ENCODE data around the gene GALNS. TPM values are rescaled to one million over a fixed set of nuclear protein-coding genes. Genes with fewer than 3 reads are reported as not detected.
"Not testable (repeated sequence)": the region's sequence is repeated elsewhere in the genome, so short reads cannot be mapped to it uniquely, and the experiment has no call there.

GALNS gene
- total RNA-seq, 2 experiments from 2014 or later: 18.4 to 19.7 TPM

DNA sequence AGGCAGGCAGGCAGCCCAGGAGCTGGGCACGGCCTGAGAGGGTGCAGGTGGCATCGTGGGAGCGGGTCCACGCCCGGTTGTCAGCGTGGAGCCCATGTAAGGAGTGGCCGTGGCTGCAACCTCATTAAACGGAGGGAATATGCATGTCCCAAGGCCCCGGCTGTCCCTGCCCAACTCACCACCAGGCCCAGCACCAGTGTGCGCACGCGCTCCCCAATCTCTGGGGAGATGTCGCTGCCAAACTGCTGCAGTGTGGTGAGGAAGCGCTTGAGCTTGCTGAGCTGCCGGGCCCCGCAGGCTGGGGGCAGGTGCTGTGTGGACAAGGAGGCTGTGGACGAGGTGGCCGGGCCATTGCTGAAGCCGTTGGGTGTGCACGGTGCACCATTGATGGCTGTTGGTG, 35.3 kb upstream of the GALNS start:
- H3K36me3 Mint-ChIP-seq (ENCODE audit: low read depth): no peaks in the 10 kb centered on the region
- no peaks in the 10 kb centered on the region for H3K27me3 ChIP-seq (ENCODE audit: control insufficient read depth in 1 of 2, insufficient read depth in 2 of 2, low read length in 2 of 2)
- no peak for DNase-seq
- no peak for ATAC-seq (ENCODE audit: poor library complexity)
- CTCF ChIA-PET: no interaction called here
- no peaks in the 10 kb centered on the region for H3K9me3 ChIP-seq (ENCODE audit: control insufficient read depth in 1 of 2, insufficient read depth in 1 of 2, low read length in 2 of 2)
- H3K4me3 ChIP-seq (ENCODE audit: low read length): no peak overlapping the region
- H3K36me3 ChIP-seq (ENCODE audit: insufficient read depth, low read length): no peaks in the 10 kb centered on the region
- intact Hi-C loops (cut with DNase I, micrococcal nuclease): no loop called here
- POLR2A ChIA-PET: no interaction called here
- no peaks in the 10 kb centered on the region for H3K27me3 Mint-ChIP-seq
- TF ChIP-seq, protein P1, sequence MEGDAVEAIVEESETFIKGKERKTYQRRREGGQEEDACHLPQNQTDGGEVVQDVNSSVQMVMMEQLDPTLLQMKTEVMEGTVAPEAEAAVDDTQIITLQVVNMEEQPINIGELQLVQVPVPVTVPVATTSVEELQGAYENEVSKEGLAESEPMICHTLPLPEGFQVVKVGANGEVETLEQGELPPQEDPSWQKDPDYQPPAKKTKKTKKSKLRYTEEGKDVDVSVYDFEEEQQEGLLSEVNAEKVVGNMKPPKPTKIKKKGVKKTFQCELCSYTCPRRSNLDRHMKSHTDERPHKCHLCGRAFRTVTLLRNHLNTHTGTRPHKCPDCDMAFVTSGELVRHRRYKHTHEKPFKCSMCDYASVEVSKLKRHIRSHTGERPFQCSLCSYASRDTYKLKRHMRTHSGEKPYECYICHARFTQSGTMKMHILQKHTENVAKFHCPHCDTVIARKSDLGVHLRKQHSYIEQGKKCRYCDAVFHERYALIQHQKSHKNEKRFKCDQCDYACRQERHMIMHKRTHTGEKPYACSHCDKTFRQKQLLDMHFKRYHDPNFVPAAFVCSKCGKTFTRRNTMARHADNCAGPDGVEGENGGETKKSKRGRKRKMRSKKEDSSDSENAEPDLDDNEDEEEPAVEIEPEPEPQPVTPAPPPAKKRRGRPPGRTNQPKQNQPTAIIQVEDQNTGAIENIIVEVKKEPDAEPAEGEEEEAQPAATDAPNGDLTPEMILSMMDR (IDR thresholded peaks at IDR 0.05): no peak
- no peak overlapping the region for H3K27ac Mint-ChIP-seq
- H3K27ac ChIP-seq (ENCODE audit: low read depth in 1 of 2, low read length in 2 of 2): no peak overlapping the region
- H3K4me1 Mint-ChIP-seq (ENCODE audit: low read depth): no peaks in the 10 kb centered on the region
- no peaks in the 10 kb centered on the region for H3K4me1 ChIP-seq (ENCODE audit: insufficient read depth, low read length)
- no peaks in the 10 kb centered on the region for H3K9me3 Mint-ChIP-seq
- H3K4me3 Mint-ChIP-seq: no peak overlapping the region

DNA sequence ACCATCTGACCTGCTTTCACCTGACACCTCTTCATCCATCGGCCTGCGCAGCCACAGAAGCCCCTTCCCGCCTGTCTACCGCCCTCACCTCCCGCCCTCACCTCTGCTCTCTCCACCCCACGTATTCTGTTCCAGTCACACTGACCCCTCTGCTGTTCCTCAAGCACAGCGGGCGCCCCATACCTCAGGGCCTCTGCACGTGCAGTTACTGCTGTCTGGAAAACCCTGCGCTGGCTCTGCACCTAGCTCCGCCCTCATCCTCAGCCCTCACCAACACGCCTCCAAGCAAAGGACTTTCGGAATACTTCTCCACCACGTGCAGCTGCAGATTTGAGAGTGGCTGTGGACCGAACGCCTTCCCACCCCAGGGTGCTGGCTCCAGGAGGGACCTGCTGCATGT, 34.3 kb upstream of the GALNS start:
- no peaks in the 10 kb centered on the region for H3K36me3 ChIP-seq (ENCODE audit: insufficient read depth, low read length)
- no peaks in the 10 kb centered on the region for H3K36me3 Mint-ChIP-seq (ENCODE audit: low read depth)
- no peak overlapping the region for H3K4me3 ChIP-seq (ENCODE audit: low read length)
- no peaks in the 10 kb centered on the region for H3K9me3 ChIP-seq (ENCODE audit: control insufficient read depth in 1 of 2, insufficient read depth in 1 of 2, low read length in 2 of 2)
- intact Hi-C loops (cut with DNase I, micrococcal nuclease): no loop called here
- ChIA-PET POLR2A (no interaction called here), CTCF (no interaction called here)
- H3K27ac Mint-ChIP-seq: no peak overlapping the region
- no peaks in the 10 kb centered on the region for H3K27me3 ChIP-seq (ENCODE audit: control insufficient read depth in 1 of 2, insufficient read depth in 2 of 2, low read length in 2 of 2)
- DNase-seq: no peak
- H3K4me3 Mint-ChIP-seq: no peak overlapping the region
- no peaks in the 10 kb centered on the region for H3K27me3 Mint-ChIP-seq
- no peak for ATAC-seq (ENCODE audit: poor library complexity)
- TF ChIP-seq, protein P1 (IDR thresholded peaks at IDR 0.05): no peak
- no peaks in the 10 kb centered on the region for H3K9me3 Mint-ChIP-seq
- no peak overlapping the region for H3K27ac ChIP-seq (ENCODE audit: low read depth in 1 of 2, low read length in 2 of 2)
- no peaks in the 10 kb centered on the region for H3K4me1 Mint-ChIP-seq (ENCODE audit: low read depth)
- H3K4me1 ChIP-seq (ENCODE audit: insufficient read depth, low read length): no peaks in the 10 kb centered on the region

DNA sequence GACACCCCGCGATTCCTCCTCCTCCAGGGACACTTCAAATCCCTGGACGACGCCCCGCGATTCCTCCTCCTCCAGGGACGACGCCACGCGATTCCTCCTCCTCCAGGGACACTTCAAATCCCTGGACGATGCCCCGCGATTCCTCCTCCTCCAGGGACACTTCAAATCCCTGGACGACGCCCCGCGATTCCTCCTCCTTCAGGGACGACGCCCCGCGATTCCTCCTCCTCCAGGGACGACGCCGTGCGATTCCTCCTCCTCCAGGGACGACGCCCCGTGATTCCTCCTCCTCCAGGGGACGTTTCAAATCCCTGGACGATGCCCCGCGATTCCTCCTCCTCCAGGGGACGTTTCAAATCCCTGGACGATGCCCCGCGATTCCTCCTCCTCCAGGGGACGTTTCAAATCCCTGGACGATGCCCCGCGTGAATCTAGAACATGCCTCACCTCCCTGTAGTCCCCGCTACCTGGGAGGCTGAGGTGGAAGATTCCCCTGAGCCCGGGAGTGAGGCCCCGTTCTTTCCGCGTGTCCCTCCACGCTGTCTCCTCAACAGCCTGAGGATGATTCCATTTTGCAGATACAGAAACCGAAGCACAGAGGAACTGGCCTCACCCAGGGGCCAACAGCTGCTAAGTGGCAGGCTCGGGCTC, 33.1 kb upstream of the GALNS start:
- H3K4me1 Mint-ChIP-seq (ENCODE audit: low read depth); ATAC-seq (ENCODE audit: poor library complexity): not testable (repeated sequence)

More for the DNA sequence above, 33.1 kb upstream of the GALNS start:
- DNase-seq; H3K9me3 Mint-ChIP-seq; H3K4me3 ChIP-seq (ENCODE audit: low read length); H3K27ac Mint-ChIP-seq; H3K4me1 ChIP-seq (ENCODE audit: insufficient read depth, low read length); H3K9me3 ChIP-seq (ENCODE audit: control insufficient read depth in 1 of 2, insufficient read depth in 1 of 2, low read length in 2 of 2); H3K4me3 Mint-ChIP-seq; H3K27me3 ChIP-seq (ENCODE audit: control insufficient read depth in 1 of 2, insufficient read depth in 2 of 2, low read length in 2 of 2); intact Hi-C loops (cut with DNase I, micrococcal nuclease); H3K36me3 Mint-ChIP-seq (ENCODE audit: low read depth); H3K27me3 Mint-ChIP-seq; POLR2A ChIA-PET; H3K36me3 ChIP-seq (ENCODE audit: insufficient read depth, low read length); CTCF ChIA-PET; H3K27ac ChIP-seq (ENCODE audit: low read depth in 1 of 2, low read length in 2 of 2): not testable (repeated sequence)
